Smooth muscle cell (in vitro differentiated cells): ENCODE measurements around the gene AURKB. TPM values are rescaled to one million over a fixed set of nuclear protein-coding genes. Genes with fewer than 3 reads are reported as not detected.
A peak's percentile ranks its signal among the peaks of the same experiment; 100 is the strongest.

ENCODE experiments used
- DNase-seq: peaks from one replicate; lab custom pipeline; 2025; ENCODE audit not compliant: unreplicated experiment; lab: John Stamatoyannopoulos, UW
- H2AFZ ChIP-seq: fragments of 200-600 bp; sonication (generic); 2 replicates; pipeline ENCODE4 v1.6.0; 2016; ENCODE audit warnings: antibody characterized with exemption, low read depth, mild to moderate bottlenecking
- H3F3A ChIP-seq: fragments of 200-600 bp; sonication (generic); 2 replicates; pipeline ENCODE4 v1.6.0; 2017; ENCODE audit warnings: antibody characterized with exemption, low read depth
- H3K27ac ChIP-seq: fragments of 200-600 bp; sonication (generic); 2 replicates; pipeline ENCODE4 v1.5.1; 2016; ENCODE audit warnings: low read depth, mild to moderate bottlenecking
- H3K27me3 ChIP-seq: fragments of 200-600 bp; sonication (generic); 2 replicates; pipeline ENCODE4 v1.6.1; 2016; ENCODE audit warnings: low read depth, mild to moderate bottlenecking
- H3K36me3 ChIP-seq: fragments of 200-600 bp; sonication (generic); 2 replicates; pipeline ENCODE4 v1.5.1; 2016; ENCODE audit warnings: low read depth
- H3K4me1 ChIP-seq: fragments of 200-600 bp; sonication (generic); 2 replicates; pipeline ENCODE4 v1.5.1; 2016; ENCODE audit warnings: low read depth
- H3K4me2 ChIP-seq: fragments of 200-600 bp; sonication (generic); 2 replicates; pipeline ENCODE4 v1.6.0; 2016; ENCODE audit warnings: mild to moderate bottlenecking
- H3K4me3 ChIP-seq: fragments of 200-600 bp; sonication (generic); 2 replicates; pipeline ENCODE4 v1.5.1; 2016; ENCODE audit warnings: mild to moderate bottlenecking
- H3K79me2 ChIP-seq: fragments of 200-600 bp; sonication (generic); 2 replicates; pipeline ENCODE4 v1.6.0; 2016; ENCODE audit warnings: low read depth, mild to moderate bottlenecking
- H3K9ac ChIP-seq: fragments of 200-600 bp; sonication (generic); 2 replicates; pipeline ENCODE4 v1.6.0; 2016; ENCODE audit warnings: low read depth
- H3K9me3 ChIP-seq: fragments of 200-600 bp; sonication (generic); replicated peaks from 2 replicates; pipeline ENCODE4 v1.5.1; 2016; ENCODE audit warnings: low read depth
- H4K20me1 ChIP-seq: fragments of 200-600 bp; sonication (generic); 2 replicates; pipeline ENCODE4 v1.6.0; 2016; ENCODE audit warnings: low read depth
- CTCF ChIP-seq: fragments of 200-600 bp; sonication (generic); IDR thresholded peaks from 2 replicates; pipeline ENCODE4 v1.5.1; 2017; ENCODE audit warnings: borderline replicate concordance, mild to moderate bottlenecking, antibody characterized with exemption; ENCODE audit not compliant: insufficient read depth, poor library complexity, severe bottlenecking
- WGBS: methylation state at CpG from one replicate; pipeline ENCODE4 v1.1.7; 2016; ENCODE audit warnings: low lambda C conversion rate; 5-methylcytosine and 5-hydroxymethylcytosine counted together
- microRNA counts: library from miRNA; unstranded; fragments of <30 nt; microRNA quantifications from one replicate; lab custom pipeline; 2016
- microRNA-seq: library from miRNA; unstranded; fragments of <30 nt; microRNA quantifications from one replicate; pipeline ENCODE4, GENCODE V29; 2016; ENCODE audit warnings: borderline number of aligned reads
- polyA plus RNA-seq: library from polyadenylated mRNA; unstranded; fragments of >200 nt; fragmentation: Nextera tagmentation; extraction: Ambion mirVana; gene quantifications from 2 replicates; pipeline ENCODE4 v1.2.1, GENCODE V29; 2016
- total RNA-seq: library from RNA; depleted of rRNA; stranded (reverse); fragments of >200 nt; gene quantifications from 2 replicates; pipeline ENCODE4 v1.2.3, GENCODE V29; 2014

AURKB gene
- total and polyA plus RNA-seq, 2 experiments from 2014 or later, result 16.6 to 33.5 TPM

- H3F3A ChIP-seq, result peaks cover 10% of the 10 kb centered on the region
- peaks cover 5% of the 10 kb centered on the region for H3K79me2 ChIP-seq
- peak overlapping the region; percentile 94 for H3K9ac ChIP-seq
- no peaks in the 10 kb centered on the region for H3K27me3 ChIP-seq
- H3K36me3 ChIP-seq, result no peaks in the 10 kb centered on the region
- H3K4me3 ChIP-seq, result peak overlapping the region; percentile 70
- no peaks in the 10 kb centered on the region for H3K9me3 ChIP-seq
- no peak for TF ChIP-seq CTCF
- no peak for DNase-seq
- H2AFZ ChIP-seq, result no peak overlapping the region
- H3K4me1 ChIP-seq, result peaks cover 17% of the 10 kb centered on the region
- H3K27ac ChIP-seq, result peak overlapping the region; percentile 99
- peaks cover 43% of the 10 kb centered on the region for H4K20me1 ChIP-seq
- peak overlapping the region; percentile 93 for H3K4me2 ChIP-seq
- 70% methylated on average over 14 of the region's 14 CpGs for WGBS
Observed at GRCh38 chr17:8155231-8155995, 55.0 kb downstream of the AURKB start.

MicroRNAs within 50 kb of the gene (microRNA counts, 767-probe panel; counts per million panel counts)
- microRNA hsa-miR-4521 (lab: Ali Mortazavi, UCI), result 183 counts per million

Small RNA genes within 50 kb of the gene (microRNA-seq; reads per million reads assigned to microRNA genes)
- gene MIR4521, result 24.0 reads per million, percentile 32 among the genes with 10 or more reads in this experiment

Other genes with a start within 250 kb of the AURKB start
- 0.09 TPM in 1 of 2 replicates, not detected in the other for gene GUCY2D, start 208.0 kb downstream of the AURKB start, total RNA-seq
- gene GUCY2D, start 208.0 kb downstream of the AURKB start, polyA plus RNA-seq, result 0.30 and 0.57 TPM in 2 replicates
- 0.18 and 0.27 TPM in 2 replicates for gene ALOX15B, start 171.5 kb downstream of the AURKB start, total RNA-seq
- gene ALOX15B, start 171.5 kb downstream of the AURKB start, polyA plus RNA-seq, result 0.69 and 1.1 TPM in 2 replicates
- 4.7 and 4.9 TPM in 2 replicates for gene ALOX12B, start 122.9 kb downstream of the AURKB start, total RNA-seq
- 3.0 and 3.7 TPM in 2 replicates for gene ALOX12B, start 122.9 kb downstream of the AURKB start, polyA plus RNA-seq
- gene ALOXE3, start 92.1 kb downstream of the AURKB start, total RNA-seq, result 1.1 and 1.7 TPM in 2 replicates
- 0.25 and 2.3 TPM in 2 replicates for gene ALOXE3, start 92.1 kb downstream of the AURKB start, polyA plus RNA-seq
- not detected in 2 replicates for gene HES7, start 86.5 kb downstream of the AURKB start, total RNA-seq
- not detected in 2 replicates for gene HES7, start 86.5 kb downstream of the AURKB start, polyA plus RNA-seq
- gene PER1, start 58.2 kb downstream of the AURKB start, total RNA-seq, result 25.8 and 29.0 TPM in 2 replicates
- gene PER1, start 58.2 kb downstream of the AURKB start, polyA plus RNA-seq, result 55.2 and 85.9 TPM in 2 replicates
- 5.7 and 8.1 TPM in 2 replicates for gene VAMP2, start 47.6 kb downstream of the AURKB start, total RNA-seq
- gene VAMP2, start 47.6 kb downstream of the AURKB start, polyA plus RNA-seq, result 20.1 and 28.9 TPM in 2 replicates
- 66.7 and 88.4 TPM in 2 replicates for gene TMEM107, start 34.2 kb downstream of the AURKB start, total RNA-seq
- 36.0 and 36.5 TPM in 2 replicates for gene TMEM107, start 34.2 kb downstream of the AURKB start, polyA plus RNA-seq
- gene BORCS6, start 20.4 kb downstream of the AURKB start, total RNA-seq, result 1.8 and 6.3 TPM in 2 replicates
- gene BORCS6, start 20.4 kb downstream of the AURKB start, polyA plus RNA-seq, result 3.2 and 3.9 TPM in 2 replicates
- 1.4 and 3.8 TPM in 2 replicates for gene CTC1, start 37.5 kb upstream of the AURKB start, total RNA-seq
- 1.8 and 6.0 TPM in 2 replicates for gene CTC1, start 37.5 kb upstream of the AURKB start, polyA plus RNA-seq
- gene PFAS, start 38.7 kb upstream of the AURKB start, total RNA-seq, result 9.9 and 22.1 TPM in 2 replicates
- 10.4 and 12.8 TPM in 2 replicates for gene PFAS, start 38.7 kb upstream of the AURKB start, polyA plus RNA-seq
- gene RANGRF, start 78.1 kb upstream of the AURKB start, total RNA-seq, result 10.1 and 13.4 TPM in 2 replicates
- 36.0 and 44.9 TPM in 2 replicates for gene RANGRF, start 78.1 kb upstream of the AURKB start, polyA plus RNA-seq
- 0.90 and 1.6 TPM in 2 replicates for gene SLC25A35, start 84.8 kb upstream of the AURKB start, total RNA-seq
- 2.1 and 2.6 TPM in 2 replicates for gene SLC25A35, start 84.8 kb upstream of the AURKB start, polyA plus RNA-seq
- gene ARHGEF15, start 99.7 kb upstream of the AURKB start, total RNA-seq, result not detected in 2 replicates
- 0.11 TPM in 1 of 2 replicates, not detected in the other for gene ARHGEF15, start 99.7 kb upstream of the AURKB start, polyA plus RNA-seq
- not detected in 2 replicates for gene ODF4, start 129.3 kb upstream of the AURKB start, total RNA-seq
- gene ODF4, start 129.3 kb upstream of the AURKB start, polyA plus RNA-seq, result not detected in 2 replicates
- 3,019 and 3,533 TPM in 2 replicates for gene RPL26, start 172.6 kb upstream of the AURKB start, total RNA-seq
- gene RPL26, start 172.6 kb upstream of the AURKB start, polyA plus RNA-seq, result 367 and 426 TPM in 2 replicates
- gene RNF222, start 187.3 kb upstream of the AURKB start, total RNA-seq, result 0.54 and 1.6 TPM in 2 replicates
- 0.32 and 0.49 TPM in 2 replicates for gene RNF222, start 187.3 kb upstream of the AURKB start, polyA plus RNA-seq
- 103 and 111 TPM in 2 replicates for gene NDEL1, start 225.3 kb upstream of the AURKB start, total RNA-seq
- gene NDEL1, start 225.3 kb upstream of the AURKB start, polyA plus RNA-seq, result 82.0 and 82.6 TPM in 2 replicates